Measurements from ENCODE around the gene KSR2.

GRCh38 chr12:117457189-117457588 is 511.6 kb downstream of the KSR2 start:
- TF ChIP-seq POLR2AphosphoS5 (IDR thresholded peaks at IDR 0.05) (no peak), POLR2A (IDR thresholded peaks at IDR 0.05) (no peak), CTCF (IDR thresholded peaks at IDR 0.05) (no peak)
